AG10803 (cell line): ENCODE data around the gene GPX2.

Experiments
- DNase-seq: peaks from one replicate; pipeline ENCODE4 v3.0.0; 2010; ENCODE audit warnings: low read depth
- H3K4me3 ChIP-seq: 2 replicates; pipeline ENCODE4 v1.5.1; 2011; ENCODE audit warnings: mild to moderate bottlenecking, low read length, control low read depth
- CTCF ChIP-seq: conservative IDR thresholded peaks from 2 replicates; pipeline ENCODE4 v1.5.1; 2011; ENCODE audit warnings: mild to moderate bottlenecking, low read length, control low read depth, inconsistent platforms

Gene GPX2

GRCh38 chr14:64942531-64943111, at the start of gene GPX2:
TSS of gene GPX2 (minus strand) at chr14:64942745. CDS start at chr14:64942726, 19 bp downstream.
- no peak within 1 kb of the TSS for H3K4me3 ChIP-seq
- no peak for DNase-seq
- TF ChIP-seq CTCF: no peak

DNA sequence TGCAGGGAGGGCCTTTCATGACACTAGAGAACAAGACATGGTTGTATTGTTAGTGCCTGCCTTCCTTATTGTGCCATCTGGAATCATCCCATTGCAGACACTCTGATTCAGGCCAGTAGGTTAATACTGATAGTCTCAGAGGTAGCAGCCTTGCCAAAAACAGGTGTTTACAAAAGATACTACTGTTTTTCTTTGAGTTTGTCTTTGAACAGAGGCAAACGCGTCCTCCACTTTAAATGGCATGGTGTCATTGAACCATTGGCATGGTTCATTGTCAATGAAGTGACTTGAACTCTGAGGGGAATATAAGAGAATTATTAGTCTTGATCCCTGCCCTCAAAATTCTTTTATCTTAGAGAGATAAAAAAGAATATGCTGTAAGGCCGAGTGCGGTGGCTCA, 48.4 kb upstream of the GPX2 start:
- DNase-seq: no peak
- no peak overlapping the region for H3K4me3 ChIP-seq
- TF ChIP-seq CTCF: no peak

- no peak overlapping the region for H3K4me3 ChIP-seq
- DNase-seq: no peak
- no peak for TF ChIP-seq CTCF
These were observed 47.8 kb upstream of the GPX2 start for GRCh38 chr14:64990296-64990695.

- no peak for TF ChIP-seq CTCF
- H3K4me3 ChIP-seq: peak overlapping the region; percentile 98
- DNase-seq: no peak
These were observed 44.9 kb upstream of the GPX2 start for GRCh38 chr14:64987438-64987767.

- peak within 1 kb of the TSS; percentile 98 for H3K4me3 ChIP-seq
- peak; percentile 73 for TF ChIP-seq CTCF
- peak; percentile 96 for DNase-seq
These were observed 44.3 kb upstream of the GPX2 start, which contains the start of gene FNTB for GRCh38 chr14:64986648-64987437. TSS of gene FNTB (plus strand) at chr14:64986895. CDS start at chr14:64986954, 59 bp downstream.

DNA sequence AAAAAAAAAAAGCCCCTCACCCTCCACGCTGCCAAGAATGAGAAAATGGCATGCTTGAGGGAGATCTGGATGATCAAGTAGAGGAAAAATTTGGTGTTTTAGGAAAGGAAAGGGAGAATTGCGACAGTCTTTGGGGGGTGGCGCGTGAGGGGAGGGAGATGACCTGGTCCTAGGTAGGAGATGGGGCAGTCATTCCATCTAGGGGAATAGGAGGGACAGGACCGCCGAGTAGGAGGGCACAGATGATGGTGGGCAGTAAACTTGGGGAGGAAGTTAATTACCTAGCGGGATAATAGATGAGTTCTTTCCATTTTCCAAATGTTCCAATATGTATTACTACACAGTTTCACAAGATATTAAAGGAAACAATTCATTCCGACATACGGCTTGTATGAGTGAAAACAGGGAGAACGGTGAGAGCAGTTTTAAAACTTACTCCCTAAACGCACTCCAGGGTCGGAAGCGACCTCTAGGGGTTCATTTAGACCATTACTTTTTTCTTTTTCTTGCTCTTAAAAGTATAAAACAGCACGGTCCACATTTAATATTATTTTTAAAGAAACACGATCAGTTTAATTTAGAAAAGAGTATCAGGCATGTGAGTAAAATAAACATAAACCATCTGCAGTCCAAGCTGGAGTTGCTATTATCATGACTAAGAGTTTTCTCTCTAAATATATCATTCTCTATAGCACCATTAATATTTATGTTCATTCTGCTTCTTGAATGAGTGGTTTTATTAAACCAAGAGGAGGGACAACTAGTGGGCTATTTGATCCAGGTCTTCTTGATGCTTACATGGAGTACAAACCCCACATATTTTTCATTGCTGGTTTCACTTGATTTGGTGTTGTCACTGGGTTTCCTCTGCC, 41.1 kb upstream of the GPX2 start:
- peak overlapping the region; percentile 34 for H3K4me3 ChIP-seq

More for the DNA sequence above, 41.1 kb upstream of the GPX2 start:
- peak; percentile 68 for DNase-seq
- peak; percentile 77 for TF ChIP-seq CTCF
